Breast epithelium (tissue), 4 donors: Measurements from ENCODE around the gene DOK5. TPM values are rescaled to one million over a fixed set of nuclear protein-coding genes. Genes with fewer than 3 reads are reported as not detected.

Experiments used
- DNase-seq, 2 donors: peaks; one replicate each; pipeline ENCODE4 v3.0.0-alpha.2; 2019; ENCODE audit warnings: low spot score in 2 of 2
- H3K27ac ChIP-seq, 2 donors: fragments of 200-600 bp; sonication (generic) in 1 of 2; one replicate each; pipeline ENCODE4 v1.5.1; 2016 to 2019; ENCODE audit warnings: mild to moderate bottlenecking in 1 of 2
- H3K27me3 ChIP-seq, 2 donors: fragments of 200-600 bp; sonication (generic) in 1 of 2; one replicate each; pipeline versions ENCODE4 v1.5.1 to v1.6.0; 2017 to 2019; ENCODE audit warnings: control low read depth in 1 of 2, mild to moderate bottlenecking in 1 of 2
- H3K36me3 ChIP-seq: fragments of 200-600 bp; one replicate; pipeline ENCODE4 v1.5.1; 2019
- H3K4me1 ChIP-seq, 2 donors: fragments of 200-600 bp; sonication (generic); one replicate each; pipeline ENCODE4 v1.5.1; 2016 to 2019; ENCODE audit warnings: control low read depth in 1 of 2
- H3K4me3 ChIP-seq, 3 donors: fragments of 200-600 bp; sonication (generic); 1 replicate in 2 of 3; 2 replicates in 1 of 3; pipeline ENCODE4 v1.5.1; 2016 to 2019; ENCODE audit warnings: mild to moderate bottlenecking in 3 of 3, moderate library complexity in 2 of 3
- H3K9me3 ChIP-seq, 2 donors: fragments of 200-600 bp; sonication (generic) in 1 of 2; one replicate each; pipeline ENCODE4 v1.5.1; 2016 to 2019; ENCODE audit warnings: control low read depth in 1 of 2
- CTCF ChIP-seq, 3 donors: fragments of 450-650 bp; IDR thresholded peaks; one replicate each; pipeline ENCODE4 v1.5.1; 2016 to 2017; ENCODE audit warnings: antibody characterized with exemption in 3 of 3, mild to moderate bottlenecking in 3 of 3, moderate library complexity in 3 of 3
- POLR2A ChIP-seq: fragments of 450-650 bp; IDR thresholded peaks from one replicate; pipeline ENCODE4 v1.6.1; 2016; ENCODE audit warnings: antibody characterized with exemption, mild to moderate bottlenecking, moderate library complexity
- POLR2AphosphoS5 ChIP-seq, 3 donors: sonication (generic); formaldehyde crosslinking; IDR thresholded peaks; one replicate each; pipeline ENCODE4 v1.6.1; 2017; ENCODE audit warnings: antibody characterized with exemption in 3 of 3
- intact Hi-C: fragments of 100-400 bp; cut with DNase I; formaldehyde crosslinking; loops from one replicate; pipeline ENCODE4 v1.15.1; 2023; ENCODE audit warnings: low total_unique reads
- total RNA-seq, 3 donors: library from RNA; depleted of rRNA; stranded (reverse); fragments of >200 nt; gene quantifications; one replicate each; pipeline ENCODE4 v1.1.0, GENCODE V29; 2016

Gene DOK5
- total RNA-seq, 3 donors from 2014 or later: 2.0 to 4.0 (median 3.4) TPM

- no peak for TF ChIP-seq POLR2A
- TF ChIP-seq POLR2AphosphoS5 (IDR thresholded peaks at IDR 0.05): no peak
- no peak for TF ChIP-seq CTCF (IDR thresholded peaks at IDR 0.05)
- Histone ChIP-seq H3K27ac (no peak overlapping the region), H3K27me3 (no peaks in the 10 kb centered on the region), H3K9me3 (no peaks in the 10 kb centered on the region), H3K36me3 (no peaks in the 10 kb centered on the region), H3K4me1 (peaks cover 0 to 4% of the 10 kb centered on the region in 2 donors), H3K4me3 (no peak overlapping the region)
- intact Hi-C loops: no loop called here
- DNase-seq: no peak
These were observed 19.1 kb downstream of the DOK5 start for GRCh38 chr20:54494303-54495006.

GRCh38 chr20:54497931-54498718 lies 22.7 kb downstream of the DOK5 start:
- TF ChIP-seq CTCF (IDR thresholded peaks at IDR 0.05) (no peak), POLR2A (no peak), POLR2AphosphoS5 (IDR thresholded peaks at IDR 0.05) (no peak)
- Histone ChIP-seq H3K27ac (no peak overlapping the region), H3K36me3 (no peaks in the 10 kb centered on the region), H3K4me1 (peaks cover 0 to 4% of the 10 kb centered on the region in 2 donors), H3K4me3 (no peak overlapping the region), H3K9me3 (no peaks in the 10 kb centered on the region), H3K27me3 (no peaks in the 10 kb centered on the region)
- intact Hi-C loops: no loop called here
- DNase-seq: no peak

GRCh38 chr20:54499111-54499510 lies 23.7 kb downstream of the DOK5 start:
- H3K4me3 ChIP-seq: no peak overlapping the region
- peaks cover 0 to 4% of the 10 kb centered on the region in 2 donors for H3K4me1 ChIP-seq
- H3K36me3 ChIP-seq: no peaks in the 10 kb centered on the region
- no peak for DNase-seq
- no peaks in the 10 kb centered on the region for H3K27me3 ChIP-seq
- no peaks in the 10 kb centered on the region for H3K9me3 ChIP-seq
- intact Hi-C loops: no loop called here
- H3K27ac ChIP-seq: no peak overlapping the region
- TF ChIP-seq POLR2AphosphoS5 (IDR thresholded peaks at IDR 0.05) (no peak), POLR2A (no peak), CTCF (IDR thresholded peaks at IDR 0.05) (no peak)

GRCh38 chr20:54502179-54502578 lies 26.8 kb downstream of the DOK5 start:
- intact Hi-C loops: no loop called here
- Histone ChIP-seq H3K4me1 (peaks cover 0 to 4% of the 10 kb centered on the region in 2 donors), H3K36me3 (no peaks in the 10 kb centered on the region), H3K9me3 (no peaks in the 10 kb centered on the region), H3K27me3 (no peaks in the 10 kb centered on the region), H3K4me3 (no peak overlapping the region), H3K27ac (no peak overlapping the region)
- TF ChIP-seq POLR2AphosphoS5 (IDR thresholded peaks at IDR 0.05) (no peak), CTCF (IDR thresholded peaks at IDR 0.05) (no peak), POLR2A (no peak)
- no peak for DNase-seq

GRCh38 chr20:54506643-54507042 lies 31.2 kb downstream of the DOK5 start:
- no peaks in the 10 kb centered on the region for H3K36me3 ChIP-seq
- no peaks in the 10 kb centered on the region for H3K9me3 ChIP-seq
- DNase-seq: no peak
- no peak for TF ChIP-seq POLR2AphosphoS5 (IDR thresholded peaks at IDR 0.05)
- TF ChIP-seq CTCF (IDR thresholded peaks at IDR 0.05): no peak
- no peak for TF ChIP-seq POLR2A
- intact Hi-C loops: no loop called here
- H3K27me3 ChIP-seq: no peaks in the 10 kb centered on the region
- H3K27ac ChIP-seq: no peak overlapping the region
- H3K4me3 ChIP-seq: no peak overlapping the region
- H3K4me1 ChIP-seq: no peaks in the 10 kb centered on the region
